K562 (cell line): ENCODE results near the gene BSCL2. TPM values are rescaled to one million over a fixed set of nuclear protein-coding genes. Genes with fewer than 3 reads are reported as not detected.

Source experiments
- ATAC-seq: fragments of 200-7000 bp; cut with Tn5 transposase; 3 replicates; pipeline ENCODE4 v1.9.1; 2020; ENCODE audit warnings: moderate library complexity
- BruUV-seq: library from RNA; stranded (reverse); fragments of 400-500 nt; replicated peaks from 2 replicates; lab custom pipeline; 2021; lab: Mats Ljungman, UMichigan
- CTCF ChIA-PET: fragments of 300-600 bp; formaldehyde crosslinking; extraction: SDS; loops from one replicate; lab custom pipeline; 2021; ENCODE audit warnings: low intra/inter-chr PET ratio; lab: Yijun Ruan, JAX
- POLR2A ChIA-PET: fragments of 300-600, 350-650 bp; sonication (Branson Sonifier 250); formaldehyde crosslinking; extraction: SDS; loops from one replicate; lab custom pipeline; 2021; ENCODE audit warnings: antibody characterized with exemption, inconsistent platforms; lab: Yijun Ruan, JAX
- DNase-seq, 4 experiments: peaks; one replicate each; pipeline versions ENCODE4 v3.0.0 to v3.0.0-alpha.2; 2011 to 2018; ENCODE audit warnings: low spot score in 3 of 4, mixed read lengths in 3 of 4; ENCODE audit errors: extremely low read depth in 1 of 4
- FAIRE-seq: peaks from 2 replicates; lab custom pipeline; 2011; peaks lifted over from hg19 to GRCh38; lab: Jason Lieb, UNC
- H2AFZ ChIP-seq: 2 replicates; pipeline ENCODE4 v1.6.0; 2011; ENCODE audit warnings: low read depth, low read length, control low read depth, inconsistent platforms
- H3K27ac ChIP-seq: fragments of 200-600 bp; 3 replicates; pipeline ENCODE4 v1.8.0; 2011; ENCODE audit warnings: low read depth, mild to moderate bottlenecking, control low read depth, inconsistent platforms, low read length, moderate library complexity, mixed read lengths; ENCODE audit errors: extremely low read depth
- H3K27me3 ChIP-seq, 2 experiments: fragments of 300-600 bp in 1 of 2; 2 replicates in 1 of 2; 3 replicates in 1 of 2; pipeline versions ENCODE4 v1.6.0 to v1.8.0; 2011; ENCODE audit warnings: inconsistent platforms in 2 of 2, low read length in 2 of 2, mild to moderate bottlenecking in 1 of 2, mixed read lengths in 1 of 2, moderate library complexity in 1 of 2; ENCODE audit not compliant: control insufficient read depth in 2 of 2, insufficient read depth in 2 of 2
- H3K36me3 ChIP-seq: fragments of 300-600 bp; 3 replicates; pipeline ENCODE4 v1.8.0; 2011; ENCODE audit warnings: mild to moderate bottlenecking, low read length, inconsistent platforms; ENCODE audit not compliant: control insufficient read depth, insufficient read depth
- H3K4me1 ChIP-seq, 2 experiments: fragments of 200-600 bp in 1 of 2; replicated peaks in 1 of 2; 2 replicates in 1 of 2; 3 replicates in 1 of 2; pipeline versions ENCODE4 v1.5.1 to v1.8.0; 2011; ENCODE audit warnings: inconsistent platforms in 2 of 2, low read length in 2 of 2, mild to moderate bottlenecking in 1 of 2, mixed read lengths in 1 of 2, moderate library complexity in 1 of 2; ENCODE audit not compliant: control insufficient read depth in 2 of 2, insufficient read depth in 2 of 2
- H3K4me2 ChIP-seq: 2 replicates; pipeline ENCODE4 v1.6.1; 2011; ENCODE audit warnings: low read length, control low read depth, inconsistent platforms, mixed read lengths; ENCODE audit not compliant: insufficient read depth
- H3K4me3 ChIP-seq: fragments of 200-600 bp; sonication (generic), shearing (Covaris generic); 2 replicates; pipeline ENCODE4 v1.5.1; 2016; ENCODE audit warnings: control low read depth, inconsistent platforms
- H3K79me2 ChIP-seq: fragments of 200-600 bp; 3 replicates; pipeline ENCODE4 v1.8.0; 2011; ENCODE audit warnings: low read length, inconsistent platforms; ENCODE audit not compliant: control insufficient read depth, insufficient read depth
- H3K9ac ChIP-seq, 2 experiments: 2 replicates each; pipeline versions ENCODE4 v1.6.0 to v1.6.1; 2011; ENCODE audit warnings: low read depth in 2 of 2, low read length in 2 of 2, control low read depth in 1 of 2, inconsistent platforms in 1 of 2, mild to moderate bottlenecking in 1 of 2, mixed read lengths in 1 of 2; ENCODE audit not compliant: insufficient read depth in 1 of 2
- H3K9me1 ChIP-seq: one replicate; pipeline ENCODE4 v1.6.0; 2011; ENCODE audit warnings: inconsistent platforms, mild to moderate bottlenecking, low read length, moderate library complexity; ENCODE audit not compliant: control insufficient read depth, insufficient read depth
- H3K9me3 ChIP-seq: replicated peaks from 2 replicates; pipeline ENCODE4 v1.5.1; 2011; ENCODE audit warnings: low read depth, low read length, inconsistent platforms; ENCODE audit not compliant: control insufficient read depth, insufficient read depth
- H4K20me1 ChIP-seq: replicated peaks from 2 replicates; pipeline ENCODE4 v1.6.1; 2011; ENCODE audit warnings: low read length, inconsistent platforms, mixed read lengths; ENCODE audit not compliant: control insufficient read depth, insufficient read depth
- CXXC5 ChIP-seq: fragments of 250-450 bp; sonication (Bioruptor Pico); IDR thresholded peaks from 2 replicates; pipeline ENCODE4 v1.8.0; 2022; ENCODE audit warnings: inconsistent platforms, mild to moderate bottlenecking, moderate library complexity
- RNF219 ChIP-seq: fragments of 250-450 bp; sonication (Bioruptor Pico); IDR thresholded peaks from 2 replicates; pipeline ENCODE4 v1.5.0; 2022; ENCODE audit warnings: mild to moderate bottlenecking
- SMC3 ChIP-seq: conservative IDR thresholded peaks from 2 replicates; pipeline ENCODE4 v1.6.1; 2011; ENCODE audit warnings: low read depth, low read length, improper control_type of control experiment; ENCODE audit not compliant: insufficient read depth
- ZNF121 ChIP-seq: sonication (generic); formaldehyde crosslinking; conservative IDR thresholded peaks from 2 replicates; pipeline ENCODE4 v1.8.0; 2022; ENCODE audit warnings: missing genetic modification reagents
- WGBS: fragments of 100-300 bp; shearing (Covaris generic); methylation state at CpG from one replicate; pipeline ENCODE4 v1.1.6; 2016; ENCODE audit warnings: low coverage, mixed read lengths; ENCODE audit not compliant: insufficient coverage; ENCODE audit errors: missing lambda C conversion rate; 5-methylcytosine and 5-hydroxymethylcytosine counted together
- in situ Hi-C: fragments of 300-500 bp; cut with MboI; formaldehyde crosslinking; loops from 4 replicates; pipeline ENCODE4 v1.15.0; 2018; ENCODE audit warnings: inconsistent platforms, mixed read lengths
- intact Hi-C: fragments of 100-400 bp; cut with micrococcal nuclease; formaldehyde crosslinking; loops from 2 replicates; pipeline ENCODE4 v1.14.2; 2022
- polyA plus RNA-seq, 8 experiments: library from polyadenylated mRNA; depleted of rRNA in 4 of 8; stranded (reverse) in 5 of 8; unstranded in 3 of 8; fragments of >200 nt; fragmentation: Nextera tagmentation in 2 of 8; fragmentation: Illumina TruSeq in 1 of 8; extraction: Ambion mirVana in 2 of 8; extraction: Trizol in 1 of 8; gene quantifications; 2 replicates each; pipeline versions ENCODE4 v1.2.1 to v1.2.3, GENCODE V29; 2011 to 2014; ENCODE audit warnings: inconsistent platforms in 1 of 8, missing spikeins in 1 of 8
- total RNA-seq, 7 experiments: library from RNA; depleted of rRNA in 6 of 7; stranded (reverse); fragments of >200 nt in 6 of 7; fragmentation: Illumina TruSeq in 2 of 7; extraction: Trizol in 2 of 7; gene quantifications; 2 replicates each; pipeline versions ENCODE4 v1.2.1 to v1.2.3, GENCODE V29; 2011 to 2021; ENCODE audit warnings: low replicate concordance in 1 of 7
- TF ChIP-seq, protein P1 (sequence below): conservative IDR thresholded peaks from 2 replicates; pipeline ENCODE4 v1.6.1; 2011; ENCODE audit warnings: low read depth, mild to moderate bottlenecking, low read length; ENCODE audit not compliant: control insufficient read depth
- TF ChIP-seq, protein P2 (sequence below): fragments of 450-650 bp; IDR thresholded peaks from 2 replicates; pipeline ENCODE4 v1.6.1; 2016; ENCODE audit warnings: mild to moderate bottlenecking, moderate library complexity

BSCL2 gene
- total and polyA plus RNA-seq, 9 of the 15 experiments (the other 6 are each of a cell fraction or from before 2014, with no cell fraction given) = 18.9 to 51.7 (median 35.2) TPM

DNA sequence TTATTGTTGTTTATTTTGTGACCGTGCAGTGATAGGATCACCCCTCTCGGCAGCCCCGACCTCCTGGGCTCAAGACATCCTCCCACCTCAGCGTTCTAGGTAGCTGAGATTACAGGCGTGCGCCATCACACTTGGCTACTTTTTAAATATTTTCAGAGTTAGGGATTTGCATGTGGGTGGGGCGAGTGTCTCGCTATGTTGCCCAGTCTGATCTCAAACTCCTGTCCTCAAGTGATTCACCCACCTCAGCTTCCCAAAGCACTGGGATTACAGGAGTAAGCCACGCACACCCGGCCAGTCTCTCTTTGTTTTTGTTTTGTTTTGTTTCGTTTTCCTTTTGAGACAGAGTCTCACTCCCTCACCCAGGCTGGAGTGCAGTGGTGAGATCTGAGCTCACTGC is 52.9 kb downstream of the BSCL2 start:
- ATAC-seq (no peak), DNase-seq (no peak), FAIRE-seq (no peak)
- 73% methylated on average over 11 of the region's 11 CpGs for WGBS
- in situ Hi-C loops = no loop called here
- H3K27me3 ChIP-seq = no peaks in the 10 kb centered on the region
- peaks cover 15% of the 10 kb centered on the region; the same call in 2 of the 3 replicates for H3K36me3 ChIP-seq
- no peak overlapping the region for H3K4me3 ChIP-seq
- TF ChIP-seq, protein P1, sequence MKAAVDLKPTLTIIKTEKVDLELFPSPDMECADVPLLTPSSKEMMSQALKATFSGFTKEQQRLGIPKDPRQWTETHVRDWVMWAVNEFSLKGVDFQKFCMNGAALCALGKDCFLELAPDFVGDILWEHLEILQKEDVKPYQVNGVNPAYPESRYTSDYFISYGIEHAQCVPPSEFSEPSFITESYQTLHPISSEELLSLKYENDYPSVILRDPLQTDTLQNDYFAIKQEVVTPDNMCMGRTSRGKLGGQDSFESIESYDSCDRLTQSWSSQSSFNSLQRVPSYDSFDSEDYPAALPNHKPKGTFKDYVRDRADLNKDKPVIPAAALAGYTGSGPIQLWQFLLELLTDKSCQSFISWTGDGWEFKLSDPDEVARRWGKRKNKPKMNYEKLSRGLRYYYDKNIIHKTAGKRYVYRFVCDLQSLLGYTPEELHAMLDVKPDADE = no peak
- TF ChIP-seq ZNF121 (CRISPR knock-in tag) (peak; percentile 63), SMC3 (no peak), RNF219 (CRISPR knock-in tag) (no peak), CXXC5 (no peak)
- TF ChIP-seq, protein P2, sequence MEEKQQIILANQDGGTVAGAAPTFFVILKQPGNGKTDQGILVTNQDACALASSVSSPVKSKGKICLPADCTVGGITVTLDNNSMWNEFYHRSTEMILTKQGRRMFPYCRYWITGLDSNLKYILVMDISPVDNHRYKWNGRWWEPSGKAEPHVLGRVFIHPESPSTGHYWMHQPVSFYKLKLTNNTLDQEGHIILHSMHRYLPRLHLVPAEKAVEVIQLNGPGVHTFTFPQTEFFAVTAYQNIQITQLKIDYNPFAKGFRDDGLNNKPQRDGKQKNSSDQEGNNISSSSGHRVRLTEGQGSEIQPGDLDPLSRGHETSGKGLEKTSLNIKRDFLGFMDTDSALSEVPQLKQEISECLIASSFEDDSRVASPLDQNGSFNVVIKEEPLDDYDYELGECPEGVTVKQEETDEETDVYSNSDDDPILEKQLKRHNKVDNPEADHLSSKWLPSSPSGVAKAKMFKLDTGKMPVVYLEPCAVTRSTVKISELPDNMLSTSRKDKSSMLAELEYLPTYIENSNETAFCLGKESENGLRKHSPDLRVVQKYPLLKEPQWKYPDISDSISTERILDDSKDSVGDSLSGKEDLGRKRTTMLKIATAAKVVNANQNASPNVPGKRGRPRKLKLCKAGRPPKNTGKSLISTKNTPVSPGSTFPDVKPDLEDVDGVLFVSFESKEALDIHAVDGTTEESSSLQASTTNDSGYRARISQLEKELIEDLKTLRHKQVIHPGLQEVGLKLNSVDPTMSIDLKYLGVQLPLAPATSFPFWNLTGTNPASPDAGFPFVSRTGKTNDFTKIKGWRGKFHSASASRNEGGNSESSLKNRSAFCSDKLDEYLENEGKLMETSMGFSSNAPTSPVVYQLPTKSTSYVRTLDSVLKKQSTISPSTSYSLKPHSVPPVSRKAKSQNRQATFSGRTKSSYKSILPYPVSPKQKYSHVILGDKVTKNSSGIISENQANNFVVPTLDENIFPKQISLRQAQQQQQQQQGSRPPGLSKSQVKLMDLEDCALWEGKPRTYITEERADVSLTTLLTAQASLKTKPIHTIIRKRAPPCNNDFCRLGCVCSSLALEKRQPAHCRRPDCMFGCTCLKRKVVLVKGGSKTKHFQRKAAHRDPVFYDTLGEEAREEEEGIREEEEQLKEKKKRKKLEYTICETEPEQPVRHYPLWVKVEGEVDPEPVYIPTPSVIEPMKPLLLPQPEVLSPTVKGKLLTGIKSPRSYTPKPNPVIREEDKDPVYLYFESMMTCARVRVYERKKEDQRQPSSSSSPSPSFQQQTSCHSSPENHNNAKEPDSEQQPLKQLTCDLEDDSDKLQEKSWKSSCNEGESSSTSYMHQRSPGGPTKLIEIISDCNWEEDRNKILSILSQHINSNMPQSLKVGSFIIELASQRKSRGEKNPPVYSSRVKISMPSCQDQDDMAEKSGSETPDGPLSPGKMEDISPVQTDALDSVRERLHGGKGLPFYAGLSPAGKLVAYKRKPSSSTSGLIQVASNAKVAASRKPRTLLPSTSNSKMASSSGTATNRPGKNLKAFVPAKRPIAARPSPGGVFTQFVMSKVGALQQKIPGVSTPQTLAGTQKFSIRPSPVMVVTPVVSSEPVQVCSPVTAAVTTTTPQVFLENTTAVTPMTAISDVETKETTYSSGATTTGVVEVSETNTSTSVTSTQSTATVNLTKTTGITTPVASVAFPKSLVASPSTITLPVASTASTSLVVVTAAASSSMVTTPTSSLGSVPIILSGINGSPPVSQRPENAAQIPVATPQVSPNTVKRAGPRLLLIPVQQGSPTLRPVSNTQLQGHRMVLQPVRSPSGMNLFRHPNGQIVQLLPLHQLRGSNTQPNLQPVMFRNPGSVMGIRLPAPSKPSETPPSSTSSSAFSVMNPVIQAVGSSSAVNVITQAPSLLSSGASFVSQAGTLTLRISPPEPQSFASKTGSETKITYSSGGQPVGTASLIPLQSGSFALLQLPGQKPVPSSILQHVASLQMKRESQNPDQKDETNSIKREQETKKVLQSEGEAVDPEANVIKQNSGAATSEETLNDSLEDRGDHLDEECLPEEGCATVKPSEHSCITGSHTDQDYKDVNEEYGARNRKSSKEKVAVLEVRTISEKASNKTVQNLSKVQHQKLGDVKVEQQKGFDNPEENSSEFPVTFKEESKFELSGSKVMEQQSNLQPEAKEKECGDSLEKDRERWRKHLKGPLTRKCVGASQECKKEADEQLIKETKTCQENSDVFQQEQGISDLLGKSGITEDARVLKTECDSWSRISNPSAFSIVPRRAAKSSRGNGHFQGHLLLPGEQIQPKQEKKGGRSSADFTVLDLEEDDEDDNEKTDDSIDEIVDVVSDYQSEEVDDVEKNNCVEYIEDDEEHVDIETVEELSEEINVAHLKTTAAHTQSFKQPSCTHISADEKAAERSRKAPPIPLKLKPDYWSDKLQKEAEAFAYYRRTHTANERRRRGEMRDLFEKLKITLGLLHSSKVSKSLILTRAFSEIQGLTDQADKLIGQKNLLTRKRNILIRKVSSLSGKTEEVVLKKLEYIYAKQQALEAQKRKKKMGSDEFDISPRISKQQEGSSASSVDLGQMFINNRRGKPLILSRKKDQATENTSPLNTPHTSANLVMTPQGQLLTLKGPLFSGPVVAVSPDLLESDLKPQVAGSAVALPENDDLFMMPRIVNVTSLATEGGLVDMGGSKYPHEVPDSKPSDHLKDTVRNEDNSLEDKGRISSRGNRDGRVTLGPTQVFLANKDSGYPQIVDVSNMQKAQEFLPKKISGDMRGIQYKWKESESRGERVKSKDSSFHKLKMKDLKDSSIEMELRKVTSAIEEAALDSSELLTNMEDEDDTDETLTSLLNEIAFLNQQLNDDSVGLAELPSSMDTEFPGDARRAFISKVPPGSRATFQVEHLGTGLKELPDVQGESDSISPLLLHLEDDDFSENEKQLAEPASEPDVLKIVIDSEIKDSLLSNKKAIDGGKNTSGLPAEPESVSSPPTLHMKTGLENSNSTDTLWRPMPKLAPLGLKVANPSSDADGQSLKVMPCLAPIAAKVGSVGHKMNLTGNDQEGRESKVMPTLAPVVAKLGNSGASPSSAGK = no peak
- H2AFZ ChIP-seq = peak overlapping the region; percentile 54
- POLR2A ChIA-PET = interaction anchor here (1.5 to 5.3 kb wide), 4 partner anchors 13 to 73 kb away, joined by 4 to 161 read pairs (median 6); partner anchors contain the start of genes C11orf98, CSKMT, HNRNPUL2 and LBHD1
- H3K9ac ChIP-seq = peak overlapping the region in 1 of 2 experiments; percentile 70; a peak in 1 of 4 replicates
- CTCF ChIA-PET = no interaction called here
- H3K9me1 ChIP-seq = no peaks in the 10 kb centered on the region
- no peaks in the 10 kb centered on the region for H4K20me1 ChIP-seq
- H3K4me1 ChIP-seq = peaks cover 10 to 28% of the 10 kb centered on the region in 2 experiments; a peak in 4 of 5 replicates
- 0 out of 2 replicates have a peak overlapping the region, but pooled peaks have one; percentile 13 for H3K4me2 ChIP-seq
- H3K9me3 ChIP-seq = no peaks in the 10 kb centered on the region
- H3K27ac ChIP-seq = no peak overlapping the region
- BruUV-seq = no TSS peak
- peaks cover 27% of the 10 kb centered on the region for H3K79me2 ChIP-seq
- intact Hi-C loops = no loop called here
